ENCODE results near the gene CCNK.

DNA sequence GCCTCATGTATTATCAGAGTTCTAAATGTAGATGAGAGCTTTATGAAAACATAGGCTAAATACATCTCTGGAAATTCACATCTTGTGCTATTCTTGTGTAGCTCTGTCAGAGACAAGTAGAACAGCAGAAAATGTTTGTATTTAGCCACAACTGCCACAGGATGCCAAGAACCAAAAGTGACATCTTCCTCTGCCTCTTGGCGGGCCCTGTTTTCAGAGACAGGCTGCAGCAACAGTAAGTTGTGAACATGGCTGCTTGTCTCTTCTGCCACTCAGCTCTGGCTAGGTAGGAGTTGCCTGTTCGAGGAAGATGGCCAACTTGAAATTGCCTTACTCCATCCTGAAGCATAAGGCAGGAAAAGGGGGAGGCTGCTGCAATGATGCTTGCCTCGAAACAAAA lies 30.9 kb upstream of the CCNK start:
- TF ChIP-seq POLR2A (IDR thresholded peaks at IDR 0.05; ENCODE audit: low read length) (no peak), GATA1 (IDR thresholded peaks at IDR 0.05; ENCODE audit: low read depth, low read length) (no peak)
